ENCODE measurements around the gene PERM1.

- TF ChIP-seq CTCF (IDR thresholded peaks at IDR 0.05; ENCODE audit: low read length) = no peak
- no peak for TF ChIP-seq EZH2 (IDR thresholded peaks at IDR 0.05; ENCODE audit: borderline replicate concordance, low read length)
Observed at GRCh38 chr1:985126-985525, 3.2 kb upstream of the PERM1 start.

Measured in OCI-LY1 (cell line).